IPS-20b (cell line): Measurements from ENCODE around the gene PKHD1.

ENCODE experiments used
- H3K27ac ChIP-seq: one replicate; pipeline ENCODE4 v1.5.1; 2013; ENCODE audit warnings: low read length
- H3K27me3 ChIP-seq: 2 replicates; pipeline ENCODE4 v1.6.1; 2013; ENCODE audit warnings: mild to moderate bottlenecking, low read length, inconsistent platforms; ENCODE audit not compliant: insufficient read depth
- H3K36me3 ChIP-seq: 2 replicates; pipeline ENCODE4 v1.6.1; 2013; ENCODE audit warnings: low read depth, mild to moderate bottlenecking, inconsistent platforms, low read length, moderate library complexity; ENCODE audit not compliant: insufficient read depth
- H3K4me1 ChIP-seq: 2 replicates; pipeline ENCODE4 v1.6.1; 2013; ENCODE audit warnings: mild to moderate bottlenecking, control low read depth, inconsistent platforms, low read length, moderate library complexity; ENCODE audit not compliant: insufficient read depth
- H3K4me3 ChIP-seq: 2 replicates; pipeline ENCODE4 v1.5.1; 2013; ENCODE audit warnings: mild to moderate bottlenecking, low read length, inconsistent platforms
- H3K9ac ChIP-seq: 2 replicates; pipeline ENCODE4 v1.6.1; 2013; ENCODE audit warnings: low read depth, mild to moderate bottlenecking, inconsistent platforms, low read length, moderate library complexity
- H3K9me3 ChIP-seq: 2 replicates; pipeline ENCODE4 v1.6.1; 2013; ENCODE audit warnings: mild to moderate bottlenecking, low read depth, low read length, inconsistent platforms; ENCODE audit not compliant: insufficient read depth

PKHD1 gene

GRCh38 chr6:52041134-52041533 lies 46.3 kb downstream of the PKHD1 start:
- Histone ChIP-seq H3K9ac (no peak overlapping the region), H3K27me3 (no peaks in the 10 kb centered on the region), H3K9me3 (no peaks in the 10 kb centered on the region), H3K36me3 (no peaks in the 10 kb centered on the region), H3K4me3 (no peak overlapping the region), H3K27ac (no peak overlapping the region), H3K4me1 (no peaks in the 10 kb centered on the region)

GRCh38 chr6:52027699-52028098 lies 59.7 kb downstream of the PKHD1 start:
- Histone ChIP-seq H3K9ac (no peak overlapping the region), H3K27me3 (no peaks in the 10 kb centered on the region), H3K4me1 (no peaks in the 10 kb centered on the region), H3K9me3 (no peaks in the 10 kb centered on the region), H3K27ac (no peak overlapping the region), H3K36me3 (no peaks in the 10 kb centered on the region), H3K4me3 (no peak overlapping the region)

- Histone ChIP-seq H3K27ac (no peak overlapping the region), H3K9me3 (no peaks in the 10 kb centered on the region), H3K27me3 (no peaks in the 10 kb centered on the region), H3K36me3 (no peaks in the 10 kb centered on the region), H3K4me1 (peaks cover 3% of the 10 kb centered on the region; the same call in 1 of the 2 replicates), H3K9ac (no peak overlapping the region), H3K4me3 (no peak overlapping the region)
Measured at GRCh38 chr6:52024451-52025068, 62.9 kb downstream of the PKHD1 start.

- no peaks in the 10 kb centered on the region for H3K36me3 ChIP-seq
- no peak overlapping the region for H3K4me3 ChIP-seq
- peaks cover 3% of the 10 kb centered on the region; the same call in 1 of the 2 replicates for H3K4me1 ChIP-seq
- H3K9ac ChIP-seq = no peak overlapping the region
- H3K27me3 ChIP-seq = no peaks in the 10 kb centered on the region
- H3K27ac ChIP-seq = no peak overlapping the region
- no peaks in the 10 kb centered on the region for H3K9me3 ChIP-seq
Measured at GRCh38 chr6:52022675-52023074, 64.7 kb downstream of the PKHD1 start.

- H3K4me3 ChIP-seq = no peak overlapping the region
- H3K27me3 ChIP-seq = no peaks in the 10 kb centered on the region
- H3K9me3 ChIP-seq = no peaks in the 10 kb centered on the region
- peaks cover 5% of the 10 kb centered on the region; the same call in 1 of the 2 replicates for H3K4me1 ChIP-seq
- H3K27ac ChIP-seq = no peak overlapping the region
- no peaks in the 10 kb centered on the region for H3K36me3 ChIP-seq
- H3K9ac ChIP-seq = no peak overlapping the region
Measured at GRCh38 chr6:52020945-52021570, 66.4 kb downstream of the PKHD1 start.

GRCh38 chr6:52019881-52020280 lies 67.5 kb downstream of the PKHD1 start:
- no peaks in the 10 kb centered on the region for H3K36me3 ChIP-seq
- no peak overlapping the region for H3K9ac ChIP-seq
- H3K9me3 ChIP-seq = no peaks in the 10 kb centered on the region
- no peak overlapping the region for H3K27ac ChIP-seq
- H3K4me3 ChIP-seq = no peak overlapping the region
- no peaks in the 10 kb centered on the region for H3K27me3 ChIP-seq
- H3K4me1 ChIP-seq = peaks cover 5% of the 10 kb centered on the region; the same call in 1 of the 2 replicates

GRCh38 chr6:52019092-52019491 lies 68.3 kb downstream of the PKHD1 start:
- H3K9ac ChIP-seq = no peak overlapping the region

GRCh38 chr6:52016915-52017748 lies 70.3 kb downstream of the PKHD1 start:
- peaks cover 5% of the 10 kb centered on the region; the same call in 1 of the 2 replicates for H3K4me1 ChIP-seq
- no peak overlapping the region for H3K27ac ChIP-seq
- no peak overlapping the region for H3K4me3 ChIP-seq

More at GRCh38 chr6:52019092-52019491, 68.3 kb downstream of the PKHD1 start:
- H3K4me1 ChIP-seq = peaks cover 5% of the 10 kb centered on the region; the same call in 1 of the 2 replicates
- no peak overlapping the region for H3K27ac ChIP-seq
- no peak overlapping the region for H3K4me3 ChIP-seq
- no peaks in the 10 kb centered on the region for H3K36me3 ChIP-seq
- no peaks in the 10 kb centered on the region for H3K27me3 ChIP-seq
- H3K9me3 ChIP-seq = no peaks in the 10 kb centered on the region

GRCh38 chr6:52015953-52016352 lies 71.5 kb downstream of the PKHD1 start:
- Histone ChIP-seq H3K36me3 (no peaks in the 10 kb centered on the region), H3K4me1 (peaks cover 2% of the 10 kb centered on the region; the same call in 1 of the 2 replicates), H3K9me3 (no peaks in the 10 kb centered on the region), H3K27me3 (no peaks in the 10 kb centered on the region), H3K9ac (no peak overlapping the region), H3K4me3 (no peak overlapping the region), H3K27ac (no peak overlapping the region)

More at GRCh38 chr6:52016915-52017748, 70.3 kb downstream of the PKHD1 start:
- no peaks in the 10 kb centered on the region for H3K27me3 ChIP-seq
- no peak overlapping the region for H3K9ac ChIP-seq
- no peaks in the 10 kb centered on the region for H3K36me3 ChIP-seq
- H3K9me3 ChIP-seq = no peaks in the 10 kb centered on the region

- Histone ChIP-seq H3K27ac (no peak overlapping the region), H3K9me3 (no peaks in the 10 kb centered on the region), H3K4me3 (no peak overlapping the region), H3K9ac (no peak overlapping the region), H3K4me1 (peaks cover 2% of the 10 kb centered on the region; the same call in 1 of the 2 replicates), H3K36me3 (no peaks in the 10 kb centered on the region), H3K27me3 (no peaks in the 10 kb centered on the region)
Measured at GRCh38 chr6:52014391-52014790, 73.0 kb downstream of the PKHD1 start.

GRCh38 chr6:52013035-52013434 lies 74.4 kb downstream of the PKHD1 start:
- Histone ChIP-seq H3K4me1 (peaks cover 2% of the 10 kb centered on the region; the same call in 1 of the 2 replicates), H3K27me3 (no peaks in the 10 kb centered on the region), H3K27ac (no peak overlapping the region), H3K36me3 (no peaks in the 10 kb centered on the region), H3K9ac (no peak overlapping the region), H3K4me3 (no peak overlapping the region), H3K9me3 (no peaks in the 10 kb centered on the region)
